Nucleus accumbens (tissue), 56 donors: ENCODE measurements around the gene CLK2.
"Not testable (repeated sequence)": the region's sequence is repeated elsewhere in the genome, so short reads cannot be mapped to it uniquely, and the experiment has no call there.

Source experiments
- DNase-seq, 56 donors: peaks; one replicate each; lab custom pipeline; 2025; lab: John Stamatoyannopoulos, UW

CLK2 gene

DNA sequence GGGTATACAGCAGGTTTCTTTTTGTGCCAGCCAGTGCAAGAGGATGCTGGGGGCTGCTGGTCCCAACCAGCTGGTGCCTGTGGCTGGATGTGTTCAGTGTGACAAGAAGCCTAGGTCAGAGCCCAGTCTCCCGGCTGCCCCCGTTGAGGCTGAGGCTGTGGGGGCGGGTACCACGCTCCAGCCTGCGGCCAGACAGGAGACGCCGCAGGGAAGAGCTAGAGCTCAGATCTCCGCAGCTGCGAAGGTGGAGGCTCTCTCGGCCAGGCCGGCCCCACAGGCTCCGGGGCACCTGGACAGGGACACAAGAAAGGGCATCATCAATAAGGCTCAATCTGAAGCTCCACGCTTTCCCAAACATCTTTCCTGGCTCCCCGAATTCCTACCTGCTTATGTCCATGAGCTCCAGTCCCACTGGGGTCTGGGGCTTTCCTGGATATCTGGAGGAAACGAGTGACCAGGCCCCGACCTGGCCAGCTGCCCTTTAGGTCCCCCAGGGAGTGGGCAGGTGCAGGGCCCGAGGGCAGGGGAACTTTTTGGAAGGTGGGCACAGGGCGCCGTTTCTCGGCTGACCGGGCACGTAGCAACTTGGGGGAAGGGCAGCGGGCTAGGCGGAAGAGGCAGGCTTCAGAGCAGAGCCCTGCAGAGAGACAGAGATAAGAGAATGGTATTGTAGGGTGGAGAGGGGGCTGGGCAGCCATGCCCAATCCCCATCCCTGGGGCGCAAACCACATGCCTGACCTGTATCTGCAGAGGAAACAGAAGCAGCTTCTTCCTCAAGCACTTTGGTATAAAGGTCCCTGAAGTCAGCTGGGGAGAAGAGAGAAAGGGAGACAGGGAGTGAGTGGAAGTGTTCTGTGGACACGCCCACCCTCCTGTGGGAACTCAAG is 25.4 kb downstream of the CLK2 start:
- DNase-seq: no peak

DNA sequence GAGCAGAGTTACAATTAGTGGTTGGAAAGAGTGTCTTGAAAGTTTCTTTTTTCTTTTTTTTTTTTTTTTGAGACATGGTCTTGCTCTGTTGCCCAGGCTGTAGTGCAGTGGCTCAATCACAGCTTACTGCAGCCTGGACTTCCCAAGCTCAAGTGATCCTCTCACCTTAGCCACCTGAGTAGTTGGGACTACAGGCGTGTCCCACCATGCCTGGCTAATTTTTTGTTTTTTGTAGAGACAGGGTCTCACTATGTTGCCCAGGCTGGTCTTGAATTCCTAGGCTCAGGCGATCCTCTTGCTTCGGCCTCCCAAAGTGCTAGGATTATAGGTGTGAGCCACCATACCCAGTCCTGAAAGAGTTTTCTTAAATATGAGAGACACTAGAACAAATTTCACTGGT is 26.5 kb downstream of the CLK2 start:
- DNase-seq: not testable (repeated sequence)

GRCh38 chr1:155245163-155245524 is 28.2 kb downstream of the CLK2 start:
- DNase-seq: no peak

DNA sequence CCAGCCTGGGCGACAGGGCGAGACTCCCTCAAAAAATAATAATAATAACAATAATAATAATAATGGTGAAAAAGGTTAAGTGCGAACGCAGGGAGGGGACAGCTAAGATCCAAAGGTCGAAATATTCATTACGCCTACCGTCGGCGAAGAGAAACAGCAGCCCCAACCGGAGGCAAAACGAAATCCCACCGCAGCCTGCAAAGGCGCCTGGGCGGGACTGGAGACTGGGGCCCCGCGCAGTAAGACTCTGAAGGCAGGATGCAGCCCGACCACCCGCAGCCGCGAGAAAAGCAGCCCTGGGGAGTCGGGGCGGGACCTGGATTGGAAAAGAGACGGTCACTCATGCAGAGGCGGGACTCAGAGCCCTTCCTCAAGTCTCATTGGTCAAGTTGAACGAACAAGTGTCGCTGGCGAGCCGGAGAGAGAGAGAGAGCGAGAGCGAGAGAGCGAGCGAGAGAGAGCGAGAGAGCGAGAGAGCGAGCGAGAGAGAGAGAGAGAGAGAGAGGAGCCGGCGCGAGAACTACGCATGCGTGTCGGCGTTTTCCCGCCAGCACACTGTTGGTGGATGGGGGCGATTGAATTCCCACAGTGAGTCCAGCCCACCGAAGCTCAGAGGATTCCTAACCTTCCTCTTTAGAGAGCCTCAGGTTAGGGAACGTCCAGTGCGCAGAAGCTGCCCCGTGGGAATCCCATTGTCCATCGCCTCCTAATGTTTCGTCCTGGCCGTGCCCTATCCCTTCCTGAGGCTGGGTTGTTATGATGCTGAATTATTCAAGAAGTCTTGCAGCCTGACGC is 28.7 kb downstream of the CLK2 start:
- peak; percentile 80 to 99 (median 96) for DNase-seq

DNA sequence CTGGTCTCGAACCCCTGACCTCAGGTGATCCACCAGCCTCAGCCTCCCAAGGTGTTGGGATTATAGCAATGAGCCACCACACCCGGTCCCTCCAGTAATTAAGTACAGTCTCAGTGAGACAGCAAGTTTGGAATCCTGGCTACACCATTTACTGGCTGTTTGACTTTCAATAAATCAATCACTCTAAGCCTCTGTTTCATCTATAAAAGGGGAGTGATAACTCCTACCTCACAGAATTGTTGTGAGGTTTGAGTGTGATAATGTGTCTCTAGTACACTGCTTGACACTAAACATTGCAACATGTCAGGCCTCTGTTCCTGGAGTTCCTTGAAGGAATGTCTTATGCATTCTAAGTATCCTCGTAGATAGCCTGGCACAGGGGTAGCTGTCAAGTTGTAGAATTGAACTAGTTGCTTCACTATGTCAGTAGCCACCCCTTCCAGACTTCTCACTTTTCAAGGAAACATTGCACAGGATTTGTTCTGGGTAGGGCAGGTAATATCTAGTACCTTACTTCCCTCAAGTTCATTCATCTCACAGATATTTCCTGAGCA is 30.4 kb downstream of the CLK2 start:
- DNase-seq: no peak

- no peak for DNase-seq
These were observed 31.5 kb downstream of the CLK2 start for GRCh38 chr1:155241841-155242264.

- DNase-seq: peak in 55 of 56 donors; percentile 20 to 90 (median 69)
These were observed 32.1 kb downstream of the CLK2 start for GRCh38 chr1:155241069-155241679.

GRCh38 chr1:155236451-155236850 is 36.9 kb downstream of the CLK2 start:
- DNase-seq: no peak

DNA sequence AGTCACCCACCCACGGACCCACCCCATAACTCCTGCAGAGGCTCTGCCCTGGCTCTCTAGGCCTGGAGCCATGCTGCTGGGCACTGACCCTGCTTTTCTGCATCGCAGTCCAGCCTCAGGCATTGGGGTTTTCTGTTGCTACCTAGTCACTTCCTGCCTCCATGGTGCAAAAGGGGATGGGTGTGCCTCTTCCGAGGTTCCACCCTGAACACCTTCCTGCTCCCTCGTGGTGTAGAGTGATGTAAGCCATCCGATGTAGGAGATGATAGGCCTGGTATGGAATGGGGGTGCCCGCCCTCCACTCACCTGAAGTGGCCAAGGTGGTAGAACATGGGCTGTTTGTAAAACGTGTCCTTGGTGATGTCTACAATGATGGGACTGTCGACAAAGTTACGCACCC is 37.9 kb downstream of the CLK2 start:
- DNase-seq: not testable (repeated sequence)

GRCh38 chr1:155233502-155233901 is 39.8 kb downstream of the CLK2 start:
- not testable (repeated sequence) for DNase-seq

DNA sequence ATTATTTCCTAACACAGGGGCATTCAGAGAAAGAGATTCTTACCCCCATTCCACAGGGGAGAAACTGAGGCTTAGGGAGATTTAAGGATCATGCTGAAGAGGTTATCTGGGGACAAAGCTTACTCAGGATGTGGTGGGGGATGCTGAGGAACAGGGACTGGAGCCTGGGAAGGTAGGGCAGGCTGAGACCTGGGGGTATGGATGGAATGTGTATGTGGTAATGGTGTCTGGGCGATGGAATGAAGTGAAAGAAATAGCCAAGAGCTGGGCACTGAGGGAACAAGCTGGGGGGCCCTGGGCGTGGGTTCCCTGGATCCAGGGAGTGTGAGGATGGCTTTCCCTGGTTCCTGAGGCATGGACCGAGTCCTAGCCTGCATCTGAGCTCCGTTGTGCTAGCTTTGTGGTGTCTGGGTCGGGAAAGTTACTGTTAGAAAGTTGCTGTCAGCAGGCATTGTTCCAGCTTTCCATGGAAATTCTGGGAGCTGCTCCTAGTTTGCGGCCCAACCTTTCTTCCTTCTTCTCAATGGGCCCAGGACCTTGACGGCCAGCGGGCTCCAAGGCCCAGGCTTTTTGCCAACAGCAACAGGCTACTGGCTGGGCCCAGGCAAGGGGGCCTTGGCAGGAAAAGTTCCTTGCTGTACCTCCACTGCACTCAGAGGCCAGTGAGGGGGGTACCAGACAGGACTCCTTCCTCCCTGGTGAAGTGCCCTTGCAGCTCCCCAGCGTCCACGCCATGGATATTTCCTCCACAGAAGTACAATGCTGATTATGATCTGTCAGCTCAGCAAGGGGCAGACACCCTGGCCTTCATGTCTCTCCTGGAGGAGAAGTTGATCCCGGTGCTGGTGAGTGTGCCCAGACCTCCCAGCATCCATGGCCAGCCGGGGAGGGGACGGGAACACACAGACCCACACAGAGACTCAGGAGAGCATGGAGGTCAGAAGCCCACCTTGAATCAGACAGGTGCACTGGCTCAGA is 41.0 kb downstream of the CLK2 start:
- peak in 34 of 56 donors; percentile 4 to 66 (median 22) for DNase-seq

DNA sequence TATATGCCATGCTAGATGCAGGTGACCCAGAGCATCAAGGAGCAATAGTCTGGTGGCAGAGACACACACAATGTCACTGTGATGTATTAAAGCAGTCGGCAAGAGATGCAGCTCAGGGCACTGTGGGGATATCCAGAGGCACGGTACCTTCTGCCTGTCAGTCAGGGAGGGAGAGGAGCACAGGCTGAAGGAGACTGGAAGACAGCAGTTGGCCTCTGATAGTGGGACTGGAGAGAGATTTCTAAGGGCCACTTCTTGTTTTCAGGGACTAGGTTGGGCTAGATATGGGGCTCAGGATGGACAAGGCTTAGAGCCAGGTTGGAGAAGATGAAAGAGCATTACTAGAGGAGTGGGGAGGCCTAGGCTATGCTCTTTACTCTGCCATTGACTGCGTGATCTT is 42.0 kb downstream of the CLK2 start:
- not testable (repeated sequence) for DNase-seq

- no peak for DNase-seq
These were observed 45.2 kb downstream of the CLK2 start for GRCh38 chr1:155228096-155228427.

DNA sequence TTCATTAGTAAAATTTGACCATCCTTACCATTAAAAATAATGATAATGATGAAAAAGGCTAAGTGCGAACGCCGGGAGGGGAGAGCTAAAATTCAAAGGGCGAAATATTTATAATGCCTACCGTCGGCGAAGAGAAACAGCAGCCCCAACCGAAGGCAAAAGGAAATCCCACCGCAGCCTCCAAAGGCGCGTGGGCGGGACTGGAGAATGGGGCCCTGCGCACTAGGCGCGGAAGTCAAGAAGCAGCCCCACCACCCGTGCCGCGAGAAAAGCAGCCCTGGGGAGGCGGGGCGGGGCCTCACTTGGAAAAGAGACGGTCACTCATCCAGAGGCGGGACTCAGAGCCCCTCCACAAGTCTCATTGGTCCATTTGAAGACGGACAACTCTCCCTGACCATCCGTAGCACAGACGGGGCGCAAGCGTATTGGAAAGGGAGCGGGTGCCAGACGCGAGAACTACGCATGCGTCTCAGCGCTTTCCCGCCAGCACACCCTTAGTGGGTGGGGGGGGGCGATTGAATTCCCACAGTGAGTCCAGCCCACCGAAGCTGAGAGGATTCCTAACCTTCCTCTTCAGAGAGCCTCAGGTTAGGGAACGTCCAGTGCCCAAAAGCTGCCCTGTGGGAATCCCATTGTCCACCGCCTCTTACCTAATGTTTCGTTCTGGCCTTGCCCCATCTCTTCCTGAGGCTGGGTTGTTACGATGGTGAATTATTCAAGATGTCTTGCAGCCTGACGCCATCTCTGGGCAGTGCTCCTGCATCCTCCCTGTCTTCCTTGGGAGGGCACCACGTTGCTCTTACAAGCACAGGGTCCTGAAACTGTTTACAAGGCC is 45.8 kb downstream of the CLK2 start:
- DNase-seq: peak; percentile 82 to 99 (median 97)

DNA sequence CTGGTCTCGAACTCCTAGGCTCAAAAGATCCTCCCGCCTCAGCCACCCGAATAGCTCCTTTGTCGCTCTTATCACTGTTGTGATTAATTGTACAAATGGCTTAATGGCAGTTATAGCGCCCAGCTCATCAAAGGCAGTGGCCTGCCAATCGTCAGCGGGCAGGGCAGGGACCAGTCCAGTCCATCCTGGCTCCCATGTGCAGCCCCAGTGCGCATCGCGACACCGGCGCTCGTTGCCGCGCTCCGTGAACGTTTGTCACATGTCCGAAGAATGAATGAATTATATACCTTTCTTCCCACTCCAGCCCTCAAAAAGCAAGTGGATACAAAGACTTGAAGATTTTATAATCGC is 46.4 kb downstream of the CLK2 start:
- peak in 28 of 56 donors; percentile 8 to 70 (median 53) for DNase-seq

- DNase-seq: peak in 45 of 56 donors; percentile 17 to 80 (median 53)
These were observed 47.0 kb downstream of the CLK2 start for GRCh38 chr1:155226188-155226909.

DNA sequence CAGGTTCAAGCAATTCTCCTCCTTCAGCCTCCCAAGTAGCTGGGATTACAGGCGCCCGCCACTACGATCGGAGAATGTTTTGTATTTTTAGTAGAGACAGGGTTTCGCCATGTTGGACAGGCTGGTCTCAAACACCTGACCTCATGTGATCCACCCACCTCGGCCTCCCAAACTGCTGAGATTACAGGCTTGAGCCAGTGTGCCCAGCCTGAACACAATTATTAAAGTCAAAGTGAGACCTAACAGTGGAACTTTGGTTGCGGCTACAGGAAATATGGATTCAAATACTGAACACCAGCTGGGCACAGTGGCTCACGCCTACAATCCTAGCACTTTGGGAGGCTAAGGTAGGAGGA is 47.9 kb downstream of the CLK2 start:
- DNase-seq: not testable (repeated sequence)

- DNase-seq: no peak
These were observed 50.3 kb downstream of the CLK2 start for GRCh38 chr1:155223047-155223446.
